NCI-H1930 (cell line): ENCODE results near the gene HNRNPCL4.
"Not testable (repeated sequence)": the region's sequence is repeated elsewhere in the genome, so short reads cannot be mapped to it uniquely, and the experiment has no call there.

Experiments
- DNase-seq, 2 experiments: peaks; one replicate each; lab custom pipeline; 2025; lab: John Stamatoyannopoulos, UW

Gene HNRNPCL4

DNA sequence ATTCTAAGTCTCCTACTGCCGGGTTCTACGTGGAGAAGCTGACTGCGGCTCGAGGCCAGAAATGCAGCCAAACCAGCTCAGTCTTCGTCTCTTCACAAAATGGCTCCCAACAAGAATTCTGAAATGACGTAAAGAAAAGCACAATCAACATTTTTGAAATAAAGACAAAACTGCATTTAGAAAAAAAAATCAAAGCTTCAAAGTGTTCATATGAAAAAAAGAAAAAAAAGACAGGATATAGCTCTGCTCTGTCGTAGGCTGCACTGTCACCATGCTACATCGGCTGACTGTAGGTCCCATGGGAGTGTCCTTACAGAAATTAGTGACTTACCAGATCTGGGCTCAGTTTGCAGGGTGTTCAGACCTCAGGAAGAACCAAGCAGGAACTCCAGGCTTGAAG lies at the start of gene HNRNPCL4:
HNRNPCL4 (minus strand) TSS at position 101 of the 400 bp plus-strand sequence. CDS start 164 bp downstream, outside the sequence.
- DNase-seq = not testable (repeated sequence)

DNA sequence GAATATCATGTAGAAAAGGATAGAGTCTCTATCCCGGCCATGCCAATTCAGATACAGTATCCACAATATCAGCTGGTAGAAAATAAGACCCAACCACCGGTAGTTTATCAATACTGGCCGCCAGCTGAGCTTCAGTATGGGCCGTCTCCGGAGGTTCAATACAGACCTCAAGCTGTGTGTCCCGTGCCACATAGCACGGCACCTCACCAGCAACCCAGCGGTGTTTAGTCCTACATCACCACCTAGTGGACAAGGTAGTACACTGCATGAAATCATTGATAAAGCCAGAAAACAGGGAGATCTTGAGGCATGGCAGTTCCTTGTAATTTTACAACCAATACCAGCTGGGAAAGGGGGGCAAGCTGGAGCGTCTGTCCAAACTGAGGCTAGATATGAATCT lies 43.3 kb upstream of the HNRNPCL4 start:
- not testable (repeated sequence) for DNase-seq

DNA sequence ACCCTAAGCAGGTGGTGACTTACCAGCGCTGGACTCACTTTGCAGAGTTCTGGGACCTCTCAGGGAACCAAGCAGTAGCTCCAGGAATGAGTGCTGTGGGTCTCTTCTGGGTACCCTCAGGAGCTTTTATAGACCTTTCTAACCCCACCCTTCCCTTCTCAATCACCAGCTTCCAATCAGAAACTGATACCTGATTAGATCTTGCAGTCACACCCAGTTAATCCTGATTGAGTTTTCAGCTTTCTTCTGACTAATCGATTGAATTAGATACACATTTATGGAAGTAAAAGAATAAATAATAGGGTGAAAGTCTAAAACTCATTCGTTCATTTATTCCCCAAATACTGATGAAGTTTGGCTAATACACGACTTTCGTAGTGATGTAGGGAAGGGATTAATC lies 35.9 kb upstream of the HNRNPCL4 start, which contains the start of gene PRAMEF13:
PRAMEF13 (minus strand) TSS at position 101 of the 400 bp plus-strand sequence. CDS start 1,820 bp downstream, outside the sequence.
- DNase-seq = not testable (repeated sequence)

GRCh38 chr1:13171548-13171947 lies 6.1 kb upstream of the HNRNPCL4 start, which contains the start of gene PRAMEF9:
Gene PRAMEF9 (plus strand): TSS chr1:13171848. CDS start chr1:13175281, 3,433 bp downstream.
- DNase-seq = not testable (repeated sequence)

GRCh38 chr1:13155909-13156308 lies 9.5 kb downstream of the HNRNPCL4 start, which contains the start of gene PRAMEF26:
Gene PRAMEF26 (minus strand): TSS chr1:13156009. CDS start chr1:13153095, 2,914 bp downstream.
- not testable (repeated sequence) for DNase-seq

DNA sequence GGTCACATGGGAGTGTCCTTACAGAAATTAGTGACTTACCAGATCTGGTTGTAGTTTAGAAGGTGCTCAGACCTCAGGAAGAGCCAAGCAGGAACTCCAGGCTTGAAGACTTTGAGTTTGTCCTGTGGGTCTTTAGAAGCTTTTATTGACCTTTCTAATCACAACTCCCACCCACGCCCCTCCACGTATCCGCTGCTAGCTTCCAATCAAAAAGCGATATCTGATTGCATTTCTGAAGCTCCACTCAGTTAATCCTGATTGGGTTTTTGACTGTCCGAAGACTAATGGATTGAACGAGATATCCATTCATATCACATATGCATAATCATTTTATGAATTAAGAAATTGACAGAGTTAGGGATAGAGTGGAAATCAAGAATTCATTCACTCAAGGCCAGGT lies 48.7 kb downstream of the HNRNPCL4 start, which contains the start of gene HNRNPCL2:
HNRNPCL2 (minus strand) TSS at position 101 of the 400 bp plus-strand sequence. CDS start 454 bp downstream, outside the sequence.
- not testable (repeated sequence) for DNase-seq
